Measurements from ENCODE around the gene OR7A10.

OR7A10 gene

GRCh38 chr19:14848822-14849221, at the start of gene OR7A10:
Gene OR7A10 (minus strand): TSS chr19:14848922. CDS start chr19:14841877, 7,045 bp downstream.
- Histone ChIP-seq H3K27ac (no peak within 1 kb of the TSS), H3K4me2 (ENCODE audit: low read length) (no peak within 1 kb of the TSS), H3K27me3 (ENCODE audit: control insufficient read depth, insufficient read depth, low read length) (no peaks in the 10 kb centered on the region), H3K4me3 (ENCODE audit: low read depth, low read length) (no peak within 1 kb of the TSS), H3K4me1 (no peaks in the 10 kb centered on the region), H3K36me3 (ENCODE audit: control insufficient read depth, insufficient read depth, low read length) (no peaks in the 10 kb centered on the region), H2AFZ (no peak within 1 kb of the TSS), H3K9me3 (ENCODE audit: control insufficient read depth, low read length) (no peaks in the 10 kb centered on the region), H3K79me2 (no peaks in the 10 kb centered on the region), H3K9ac (no peak within 1 kb of the TSS)
- TF ChIP-seq CTCF (IDR thresholded peaks at IDR 0.05) = no peak

- H3K27me3 ChIP-seq (ENCODE audit: control insufficient read depth, insufficient read depth, low read length) = no peaks in the 10 kb centered on the region
These were observed 42.1 kb upstream of the OR7A10 start for GRCh38 chr19:14890643-14891379.

GRCh38 chr19:14889994-14890642, 41.4 kb upstream of the OR7A10 start:
- Histone ChIP-seq H3K4me1 (peaks cover 23% of the 10 kb centered on the region), H3K4me3 (ENCODE audit: low read depth, low read length) (no peak overlapping the region), H3K36me3 (ENCODE audit: control insufficient read depth, insufficient read depth, low read length) (no peaks in the 10 kb centered on the region), H2AFZ (no peak overlapping the region), H3K4me2 (ENCODE audit: low read length) (peak overlapping the region; percentile 22), H3K27me3 (ENCODE audit: control insufficient read depth, insufficient read depth, low read length) (no peaks in the 10 kb centered on the region), H3K27ac (no peak overlapping the region), H3K9ac (no peak overlapping the region), H3K79me2 (no peaks in the 10 kb centered on the region), H3K9me3 (ENCODE audit: control insufficient read depth, low read length) (no peaks in the 10 kb centered on the region)
- TF ChIP-seq CTCF (IDR thresholded peaks at IDR 0.05) = no peak

More at GRCh38 chr19:14890643-14891379, 42.1 kb upstream of the OR7A10 start:
- peak overlapping the region; percentile 45 for H3K27ac ChIP-seq
- H3K9me3 ChIP-seq (ENCODE audit: control insufficient read depth, low read length) = no peaks in the 10 kb centered on the region
- peaks cover 23% of the 10 kb centered on the region for H3K4me1 ChIP-seq
- peak overlapping the region; percentile 22 for H3K4me2 ChIP-seq (ENCODE audit: low read length)
- no peak for TF ChIP-seq CTCF (IDR thresholded peaks at IDR 0.05)
- H3K9ac ChIP-seq = no peak overlapping the region
- H3K79me2 ChIP-seq = no peaks in the 10 kb centered on the region
- H3K4me3 ChIP-seq (ENCODE audit: low read depth, low read length) = no peak overlapping the region
- no peaks in the 10 kb centered on the region for H3K36me3 ChIP-seq (ENCODE audit: control insufficient read depth, insufficient read depth, low read length)
- H2AFZ ChIP-seq = peak overlapping the region; percentile 63

GRCh38 chr19:14886032-14886431, 37.3 kb upstream of the OR7A10 start, which contains the start of gene OR7A17:
Gene OR7A17 (minus strand): TSS chr19:14886132. CDS start chr19:14881355, 4,777 bp downstream.
- TF ChIP-seq CTCF (IDR thresholded peaks at IDR 0.05) = no peak
- Histone ChIP-seq H3K4me3 (ENCODE audit: low read depth, low read length) (no peak within 1 kb of the TSS), H3K27ac (no peak within 1 kb of the TSS), H3K4me1 (peaks cover 14% of the 10 kb centered on the region), H3K36me3 (ENCODE audit: control insufficient read depth, insufficient read depth, low read length) (no peaks in the 10 kb centered on the region), H3K79me2 (no peaks in the 10 kb centered on the region), H3K27me3 (ENCODE audit: control insufficient read depth, insufficient read depth, low read length) (no peaks in the 10 kb centered on the region), H3K9ac (no peak within 1 kb of the TSS), H3K9me3 (ENCODE audit: control insufficient read depth, low read length) (no peaks in the 10 kb centered on the region), H3K4me2 (ENCODE audit: low read length) (no peak within 1 kb of the TSS), H2AFZ (no peak within 1 kb of the TSS)
